GM12892 (cell line): Measurements from ENCODE around the gene KRT74.

Experiments
- POLR2A ChIP-seq: IDR thresholded peaks from 2 replicates; pipeline ENCODE4 v1.6.1; 2011; ENCODE audit warnings: low read depth, low read length, control low read depth
- TAF1 ChIP-seq: IDR thresholded peaks from 2 replicates; pipeline ENCODE4 v1.6.1; 2011; ENCODE audit warnings: low read depth, mild to moderate bottlenecking, control low read depth, low read length, borderline replicate concordance

DNA sequence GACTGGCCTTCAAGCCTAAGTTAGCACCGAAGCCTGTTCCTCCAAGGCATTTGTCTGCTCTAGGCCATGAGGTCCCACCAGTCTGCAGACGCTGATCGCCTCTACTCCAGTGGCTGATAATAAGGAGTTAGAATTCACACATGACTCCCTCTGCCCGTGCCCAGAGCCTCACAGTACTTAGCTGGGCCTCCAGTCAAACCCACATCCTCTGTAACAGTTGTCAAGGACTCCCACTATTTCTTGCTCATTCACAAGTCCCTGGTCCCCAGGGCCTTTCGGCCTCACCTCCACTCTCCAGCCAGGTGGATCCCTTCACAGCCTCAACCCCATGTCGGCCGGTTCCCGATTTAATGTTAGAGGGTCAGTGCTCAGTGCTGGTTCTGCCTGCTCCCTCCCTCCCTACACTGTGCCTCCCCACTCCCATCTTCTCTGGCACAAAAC is 47.1 kb downstream of the KRT74 start:
- no peak for TF ChIP-seq POLR2A
- no peak for TF ChIP-seq TAF1
